Measurements from ENCODE around the gene EEF1AKMT2.

The EEF1AKMT2 gene

DNA sequence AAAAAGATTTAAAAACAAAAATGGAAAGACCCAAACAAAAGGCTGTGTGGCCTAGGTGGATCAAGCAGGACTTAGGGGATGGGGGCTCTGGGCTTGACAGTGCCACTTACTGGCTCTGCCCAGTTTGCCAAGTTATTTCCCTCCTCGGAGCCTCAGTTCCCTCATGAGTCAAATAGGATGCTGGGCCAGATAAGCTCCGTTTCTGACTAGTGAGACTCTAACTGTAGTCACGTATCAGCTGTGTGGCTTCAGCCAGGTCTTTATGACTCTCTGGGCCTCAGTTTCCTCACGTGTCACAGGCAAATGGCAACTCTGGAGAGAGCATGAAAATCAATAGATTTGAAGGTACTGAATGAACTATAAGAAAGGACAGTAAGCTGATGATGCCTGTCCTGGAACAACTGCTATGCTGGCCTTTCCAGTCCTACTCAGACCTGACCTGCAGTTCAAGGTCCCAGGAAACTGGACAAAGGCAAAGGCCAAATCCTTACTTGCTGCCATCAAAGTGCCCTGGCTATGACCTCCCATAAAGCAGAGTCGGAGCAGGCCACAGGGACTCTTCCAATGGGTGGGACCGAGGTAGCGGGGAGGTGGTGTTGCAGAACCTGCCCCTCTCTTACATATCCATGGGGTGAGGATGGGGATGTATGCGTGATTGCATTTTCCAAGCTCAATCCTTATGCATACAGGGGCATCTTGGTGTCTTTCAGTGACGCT lies 74.5 kb downstream of the EEF1AKMT2 start:
- TF ChIP-seq, protein P1, sequence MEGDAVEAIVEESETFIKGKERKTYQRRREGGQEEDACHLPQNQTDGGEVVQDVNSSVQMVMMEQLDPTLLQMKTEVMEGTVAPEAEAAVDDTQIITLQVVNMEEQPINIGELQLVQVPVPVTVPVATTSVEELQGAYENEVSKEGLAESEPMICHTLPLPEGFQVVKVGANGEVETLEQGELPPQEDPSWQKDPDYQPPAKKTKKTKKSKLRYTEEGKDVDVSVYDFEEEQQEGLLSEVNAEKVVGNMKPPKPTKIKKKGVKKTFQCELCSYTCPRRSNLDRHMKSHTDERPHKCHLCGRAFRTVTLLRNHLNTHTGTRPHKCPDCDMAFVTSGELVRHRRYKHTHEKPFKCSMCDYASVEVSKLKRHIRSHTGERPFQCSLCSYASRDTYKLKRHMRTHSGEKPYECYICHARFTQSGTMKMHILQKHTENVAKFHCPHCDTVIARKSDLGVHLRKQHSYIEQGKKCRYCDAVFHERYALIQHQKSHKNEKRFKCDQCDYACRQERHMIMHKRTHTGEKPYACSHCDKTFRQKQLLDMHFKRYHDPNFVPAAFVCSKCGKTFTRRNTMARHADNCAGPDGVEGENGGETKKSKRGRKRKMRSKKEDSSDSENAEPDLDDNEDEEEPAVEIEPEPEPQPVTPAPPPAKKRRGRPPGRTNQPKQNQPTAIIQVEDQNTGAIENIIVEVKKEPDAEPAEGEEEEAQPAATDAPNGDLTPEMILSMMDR (IDR thresholded peaks at IDR 0.05; ENCODE audit: low read depth, low read length) = no peak
- no peak for DNase-seq (ENCODE audit: low read depth in 2 of 2)
- no peak overlapping the region for H3K4me3 ChIP-seq (replicated peaks in 1 of 2; ENCODE audit: low read depth in 2 of 2, low read length in 2 of 2)

- TF ChIP-seq, protein P1 (IDR thresholded peaks at IDR 0.05; ENCODE audit: low read depth, low read length) = no peak
- no peak for DNase-seq (ENCODE audit: low read depth in 2 of 2)
These were observed 75.3 kb downstream of the EEF1AKMT2 start for GRCh38 chr10:124716369-124716768.

DNA sequence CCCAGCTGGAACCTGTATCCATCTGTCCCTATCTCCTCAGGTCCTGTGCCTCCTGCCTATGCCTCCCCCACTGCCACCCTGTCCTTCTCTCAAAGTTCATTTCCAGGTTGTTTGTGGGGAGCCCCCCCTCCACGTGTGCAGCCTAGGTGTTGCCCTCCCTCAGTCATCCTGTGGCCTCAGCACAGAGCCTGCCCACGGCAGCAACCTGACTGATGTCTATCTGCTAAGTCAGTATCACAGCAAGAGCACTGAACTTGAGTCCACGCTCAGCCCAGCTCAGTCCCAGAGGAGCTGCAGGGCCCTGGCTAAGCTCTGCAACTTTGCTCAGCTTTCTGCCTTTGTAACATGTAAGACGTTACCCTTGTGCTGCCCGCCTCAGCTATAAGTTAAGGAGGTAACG lies 76.2 kb downstream of the EEF1AKMT2 start:
- H3K4me3 ChIP-seq (replicated peaks in 1 of 2; ENCODE audit: low read depth in 2 of 2, low read length in 2 of 2) = no peak overlapping the region
- no peak for DNase-seq (ENCODE audit: low read depth in 2 of 2)
- TF ChIP-seq, protein P1 (IDR thresholded peaks at IDR 0.05; ENCODE audit: low read depth, low read length) = no peak

More at GRCh38 chr10:124716369-124716768, 75.3 kb downstream of the EEF1AKMT2 start:
- no peak overlapping the region for H3K4me3 ChIP-seq (replicated peaks in 1 of 2; ENCODE audit: low read depth in 2 of 2, low read length in 2 of 2)

GRCh38 chr10:124713679-124714255 lies 77.9 kb downstream of the EEF1AKMT2 start:
- no peak for DNase-seq (ENCODE audit: low read depth in 2 of 2)
- no peak overlapping the region for H3K4me3 ChIP-seq (replicated peaks in 1 of 2; ENCODE audit: low read depth in 2 of 2, low read length in 2 of 2)
- TF ChIP-seq, protein P1 (IDR thresholded peaks at IDR 0.05; ENCODE audit: low read depth, low read length) = no peak

DNA sequence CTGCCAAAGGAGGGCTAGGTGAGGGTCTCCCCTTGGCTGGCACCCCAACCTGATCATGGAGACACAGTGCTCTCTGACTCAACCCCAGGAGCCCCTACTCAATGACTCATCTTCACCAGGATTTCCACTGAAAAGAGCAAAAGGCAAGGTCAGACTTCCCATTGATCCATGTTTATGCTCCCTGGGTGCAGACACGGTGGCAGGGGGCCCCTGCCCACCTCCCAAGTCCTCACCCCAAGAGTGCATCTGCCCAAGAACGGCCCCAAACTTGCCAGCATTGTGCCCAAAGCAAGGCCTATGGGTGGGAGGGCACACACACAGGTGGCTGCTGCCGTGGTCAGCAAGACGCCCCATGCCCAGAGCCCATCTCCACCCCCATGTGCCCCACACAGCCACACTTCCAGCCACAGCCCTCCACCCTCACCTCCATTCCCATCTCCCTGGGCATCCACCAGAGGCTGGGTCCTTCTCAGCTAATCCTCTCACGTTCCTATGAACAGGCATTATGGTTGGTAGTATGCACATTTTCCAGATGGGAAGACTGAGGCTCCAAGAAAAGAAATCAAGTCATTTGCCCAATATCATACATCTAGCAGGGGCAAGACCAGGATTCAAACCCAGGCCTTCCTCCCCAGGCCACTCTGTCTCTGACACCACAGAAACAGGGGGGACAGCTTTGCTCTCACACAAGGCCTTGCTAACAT lies 78.8 kb downstream of the EEF1AKMT2 start:
- TF ChIP-seq, protein P1 (IDR thresholded peaks at IDR 0.05; ENCODE audit: low read depth, low read length) = no peak
- H3K4me3 ChIP-seq (replicated peaks in 1 of 2; ENCODE audit: low read depth in 2 of 2, low read length in 2 of 2) = no peak overlapping the region
- DNase-seq (ENCODE audit: low read depth in 2 of 2) = no peak

- no peak overlapping the region for H3K4me3 ChIP-seq (replicated peaks in 1 of 2; ENCODE audit: low read depth in 2 of 2, low read length in 2 of 2)
- TF ChIP-seq, protein P1 (IDR thresholded peaks at IDR 0.05; ENCODE audit: low read depth, low read length) = no peak
- DNase-seq (ENCODE audit: low read depth in 2 of 2) = no peak
These were observed 80.5 kb downstream of the EEF1AKMT2 start for GRCh38 chr10:124711145-124711544.
